ENCODE measurements around the gene RHOJ. TPM values are rescaled to one million over a fixed set of nuclear protein-coding genes. Genes with fewer than 3 reads are reported as not detected.

The RHOJ gene
- total and polyA plus RNA-seq, 2 donors (not counting 3 experiments of a cell fraction or from before 2014, with no cell fraction given): 191 to 486 TPM

DNA sequence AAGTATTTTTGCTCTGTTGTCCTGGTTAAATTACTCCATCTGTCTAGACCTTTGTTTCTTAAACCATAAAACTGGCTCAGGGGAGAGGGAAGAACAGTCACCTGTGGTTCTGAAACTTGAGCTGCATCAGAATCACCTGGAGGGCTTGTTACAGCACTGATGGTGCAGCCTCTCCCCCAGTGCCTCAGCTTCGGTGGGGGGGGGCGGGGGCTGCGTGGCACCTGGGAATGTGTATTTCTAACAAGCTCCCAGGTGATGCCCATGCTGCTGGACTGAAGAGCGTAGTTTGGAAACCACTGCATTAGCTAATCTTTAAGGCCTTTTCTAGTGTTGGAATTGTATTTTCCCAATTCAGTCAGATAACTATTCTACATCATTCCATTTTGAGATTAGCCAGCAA lies 71.8 kb downstream of the RHOJ start:
- dilution Hi-C loops (cut with MboI; ENCODE audit: extremely low pct_ligation_motif_present, low sequenced_read_pairs): no loop called here

More for the DNA sequence above, 71.8 kb downstream of the RHOJ start:
- TF ChIP-seq, protein P1, sequence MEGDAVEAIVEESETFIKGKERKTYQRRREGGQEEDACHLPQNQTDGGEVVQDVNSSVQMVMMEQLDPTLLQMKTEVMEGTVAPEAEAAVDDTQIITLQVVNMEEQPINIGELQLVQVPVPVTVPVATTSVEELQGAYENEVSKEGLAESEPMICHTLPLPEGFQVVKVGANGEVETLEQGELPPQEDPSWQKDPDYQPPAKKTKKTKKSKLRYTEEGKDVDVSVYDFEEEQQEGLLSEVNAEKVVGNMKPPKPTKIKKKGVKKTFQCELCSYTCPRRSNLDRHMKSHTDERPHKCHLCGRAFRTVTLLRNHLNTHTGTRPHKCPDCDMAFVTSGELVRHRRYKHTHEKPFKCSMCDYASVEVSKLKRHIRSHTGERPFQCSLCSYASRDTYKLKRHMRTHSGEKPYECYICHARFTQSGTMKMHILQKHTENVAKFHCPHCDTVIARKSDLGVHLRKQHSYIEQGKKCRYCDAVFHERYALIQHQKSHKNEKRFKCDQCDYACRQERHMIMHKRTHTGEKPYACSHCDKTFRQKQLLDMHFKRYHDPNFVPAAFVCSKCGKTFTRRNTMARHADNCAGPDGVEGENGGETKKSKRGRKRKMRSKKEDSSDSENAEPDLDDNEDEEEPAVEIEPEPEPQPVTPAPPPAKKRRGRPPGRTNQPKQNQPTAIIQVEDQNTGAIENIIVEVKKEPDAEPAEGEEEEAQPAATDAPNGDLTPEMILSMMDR (IDR thresholded peaks at IDR 0.05; ENCODE audit: extremely low read depth in 1 of 2, insufficient read depth in 1 of 2, low read depth in 1 of 2, low read length in 2 of 2): no peak
- TF ChIP-seq POLR2AphosphoS5 (IDR thresholded peaks at IDR 0.05; ENCODE audit: insufficient read depth, low read depth, low read length) (no peak), EZH2 (IDR thresholded peaks at IDR 0.05; ENCODE audit: borderline replicate concordance, low read depth, low read length, severe bottlenecking) (no peak), GATA2 (IDR thresholded peaks at IDR 0.05; ENCODE audit: insufficient read depth, insufficient read length, low read depth, low read length) (no peak), POLR2A (IDR thresholded peaks at IDR 0.05; ENCODE audit: low read depth, low read length) (no peak), MYC (IDR thresholded peaks at IDR 0.05; ENCODE audit: low read depth, low read length) (no peak), JUN (IDR thresholded peaks at IDR 0.05; ENCODE audit: borderline replicate concordance, insufficient read depth, insufficient read length, low read depth) (no peak), FOS (IDR thresholded peaks at IDR 0.05; ENCODE audit: borderline replicate concordance, insufficient read depth, low read length) (no peak), MAX (IDR thresholded peaks at IDR 0.05; ENCODE audit: insufficient read depth, insufficient read length) (no peak)
- no peak overlapping the region for H3K4me2 ChIP-seq (ENCODE audit: insufficient read depth, low read length)
- no peak overlapping the region for H2AFZ ChIP-seq (ENCODE audit: low read depth, low read length)
- H3K79me2 ChIP-seq (ENCODE audit: control insufficient read depth, insufficient read depth, low read length): peaks cover 60% of the 10 kb centered on the region
- peaks cover 22 to 34% of the 10 kb centered on the region in 2 experiments for H3K36me3 ChIP-seq (ENCODE audit: control insufficient read depth in 2 of 2, extremely low read depth in 1 of 2, insufficient read depth in 2 of 2, low read length in 2 of 2)
- no peak for DNase-seq (ENCODE audit: low read depth, low spot score)
- no peak overlapping the region for H3K4me3 ChIP-seq (replicated peaks in 1 of 3; ENCODE audit: insufficient read depth in 1 of 3, low read depth in 1 of 3, low read length in 3 of 3)
- no peaks in the 10 kb centered on the region for H3K27me3 ChIP-seq (ENCODE audit: control insufficient read depth in 2 of 2, insufficient read depth in 2 of 2, low read length in 2 of 2)
- no TSS peak for BruUV-seq (replicated peaks)
- FAIRE-seq: no peak
- ChIA-PET POLR2A (no interaction called here), CTCF (interaction anchor here (0.7 to 4.8 kb wide), 8 partner anchors 14 to 440 kb away, joined by 3 to 70 read pairs (median 5); partner anchors contain the start of gene RHOJ)
- H4K20me1 ChIP-seq (replicated peaks; ENCODE audit: control insufficient read depth, extremely low read depth, insufficient read depth, low read length): no peaks in the 10 kb centered on the region
- H3K9me3 ChIP-seq (replicated peaks; ENCODE audit: control insufficient read depth, insufficient read depth, low read length): no peaks in the 10 kb centered on the region
- H3K4me1 ChIP-seq (ENCODE audit: control insufficient read depth, extremely low read depth, insufficient read depth, low read length): peaks cover 3% of the 10 kb centered on the region
- no peaks in the 10 kb centered on the region for H3K9me1 ChIP-seq (replicated peaks; ENCODE audit: control insufficient read depth, extremely low read depth, insufficient read depth, low read length)
- no peak overlapping the region for H3K27ac ChIP-seq (ENCODE audit: insufficient read depth, low read depth, low read length)
- intact Hi-C loops (cut with micrococcal nuclease): loop anchor here (1.0 to 5.0 kb wide), 3 partner anchors 72 to 234 kb away; partner anchors contain the start of gene RHOJ
- no peak overlapping the region for H3K9ac ChIP-seq (replicated peaks; ENCODE audit: extremely low read depth, insufficient read depth, low read length)

All from endothelial cell of umbilical vein (primary cell).